Ovary (tissue), 3 donors: ENCODE results near the gene CENPV.

Experiments used
- CTCF ChIP-seq, 3 donors: fragments of 450-650 bp in 2 of 3; fragments of 200-600 bp in 1 of 3; IDR thresholded peaks; one replicate each; pipeline versions ENCODE4 v1.5.1 to v1.8.0; 2016 to 2022; ENCODE audit warnings: antibody characterized with exemption in 3 of 3, mild to moderate bottlenecking in 1 of 3
- EP300 ChIP-seq: sonication (generic); formaldehyde crosslinking; IDR thresholded peaks from one replicate; pipeline ENCODE4 v1.6.1; 2017; ENCODE audit warnings: antibody characterized with exemption
- POLR2A ChIP-seq: fragments of 450-650 bp; IDR thresholded peaks from one replicate; pipeline ENCODE4 v1.6.1; 2017; ENCODE audit warnings: antibody characterized with exemption, mild to moderate bottlenecking, moderate library complexity
- donor health status: DM: no; HTN: no; CAD: no.

GRCh38 chr17:16327018-16327417 is 26.3 kb downstream of the CENPV start:
- TF ChIP-seq CTCF (IDR thresholded peaks at IDR 0.05) (no peak), POLR2A (no peak), EP300 (no peak)
